Activated CD4-positive, alpha-beta T cell treated with anti-CD3 and anti-CD28 coated beads for 48 hours (primary cell): ENCODE data around the gene AKT1.
"Not testable (repeated sequence)": the region's sequence is repeated elsewhere in the genome, so short reads cannot be mapped to it uniquely, and the experiment has no call there.

ENCODE experiments used
- DNase-seq: peaks from one replicate; pipeline ENCODE4 v3.0.0-alpha.2; 2020

The AKT1 gene

GRCh38 chr14:104794993-104795780 lies at the start of gene AKT1:
Gene AKT1, minus strand, starts transcription at chr14:104795748. Its CDS starts 3,105 bp downstream, at chr14:104792643.
- no peak for DNase-seq

- DNase-seq = no peak
These were observed 49.6 kb upstream of the AKT1 start for GRCh38 chr14:104845033-104845666.

GRCh38 chr14:104844306-104845032 lies 48.9 kb upstream of the AKT1 start:
- DNase-seq = no peak

GRCh38 chr14:104843442-104844305 lies 48.1 kb upstream of the AKT1 start:
- no peak for DNase-seq

GRCh38 chr14:104843006-104843405 lies 47.5 kb upstream of the AKT1 start:
- DNase-seq = no peak

GRCh38 chr14:104841730-104842129 lies 46.2 kb upstream of the AKT1 start:
- DNase-seq = no peak

GRCh38 chr14:104836171-104836935 lies 40.8 kb upstream of the AKT1 start:
- not testable (repeated sequence) for DNase-seq

- DNase-seq = no peak
These were observed 35.2 kb upstream of the AKT1 start for GRCh38 chr14:104830781-104831180.

GRCh38 chr14:104827177-104828055 lies 31.9 kb upstream of the AKT1 start:
- DNase-seq = peak; percentile 71

- no peak for DNase-seq
These were observed 31.3 kb upstream of the AKT1 start for GRCh38 chr14:104826861-104827176.

- DNase-seq = peak; percentile 96
These were observed 30.8 kb upstream of the AKT1 start for GRCh38 chr14:104826189-104826860.

GRCh38 chr14:104824353-104824997 lies 28.9 kb upstream of the AKT1 start:
- no peak for DNase-seq

GRCh38 chr14:104822821-104823615 lies 27.5 kb upstream of the AKT1 start:
- DNase-seq = no peak

GRCh38 chr14:104821971-104822608 lies 26.5 kb upstream of the AKT1 start:
- no peak for DNase-seq

GRCh38 chr14:104821229-104821945 lies 25.8 kb upstream of the AKT1 start:
- no peak for DNase-seq

- DNase-seq = no peak
These were observed 25.2 kb upstream of the AKT1 start for GRCh38 chr14:104820669-104821228.

GRCh38 chr14:104819361-104819781 lies 23.8 kb upstream of the AKT1 start:
- no peak for DNase-seq
